Nephron (organoid): ENCODE data around the gene HYPK.

Experiments
- H3K27ac Mint-ChIP-seq, 3 experiments: 2 replicates each; pipeline ENCODE4 v1.8.0; 2020; ENCODE audit warnings: mixed read lengths in 3 of 3, mild to moderate bottlenecking in 2 of 3, moderate library complexity in 1 of 3
- H3K27me3 Mint-ChIP-seq: 2 replicates; pipeline ENCODE4 v1.8.0; 2021; ENCODE audit warnings: low read depth, mild to moderate bottlenecking, moderate library complexity, mixed read lengths
- H3K36me3 Mint-ChIP-seq: 2 replicates; pipeline ENCODE4 v1.8.0; 2020; ENCODE audit warnings: low read depth, mixed read lengths
- H3K4me1 Mint-ChIP-seq: 2 replicates; pipeline ENCODE4 v1.8.0; 2020; ENCODE audit warnings: mixed read lengths
- H3K4me3 Mint-ChIP-seq, 3 experiments: 2 replicates each; pipeline ENCODE4 v1.8.0; 2020; ENCODE audit warnings: mild to moderate bottlenecking in 3 of 3, mixed read lengths in 3 of 3, moderate library complexity in 2 of 3
- H3K9me3 Mint-ChIP-seq: 2 replicates; pipeline ENCODE4 v1.8.0; 2020; ENCODE audit warnings: mixed read lengths
- CTCF ChIP-seq, 3 experiments: fragments of 200-600 bp; sonication (generic); IDR thresholded peaks; one replicate each; pipeline ENCODE4 v1.5.0; 2021; ENCODE audit warnings: antibody characterized with exemption in 3 of 3; ENCODE audit not compliant: unreplicated experiment in 3 of 3

HYPK gene

GRCh38 chr15:43771816-43772215, 28.6 kb upstream of the HYPK start:
- peaks cover 54% of the 10 kb centered on the region for H3K36me3 Mint-ChIP-seq
- H3K9me3 Mint-ChIP-seq = no peaks in the 10 kb centered on the region
- H3K27me3 Mint-ChIP-seq = peaks cover 5% of the 10 kb centered on the region
- no peak overlapping the region for H3K27ac Mint-ChIP-seq
- TF ChIP-seq CTCF (IDR thresholded peaks at IDR 0.05; ENCODE audit: unreplicated experiment in 3 of 3) = no peak
- no peaks in the 10 kb centered on the region for H3K4me1 Mint-ChIP-seq
- no peak overlapping the region for H3K4me3 Mint-ChIP-seq

- H3K9me3 Mint-ChIP-seq = no peaks in the 10 kb centered on the region
- H3K27me3 Mint-ChIP-seq = peaks cover 5% of the 10 kb centered on the region
- H3K36me3 Mint-ChIP-seq = peaks cover 51% of the 10 kb centered on the region
- H3K4me3 Mint-ChIP-seq = no peak overlapping the region
- H3K27ac Mint-ChIP-seq = no peak overlapping the region
- H3K4me1 Mint-ChIP-seq = peaks cover 4% of the 10 kb centered on the region
- TF ChIP-seq CTCF (IDR thresholded peaks at IDR 0.05; ENCODE audit: unreplicated experiment in 3 of 3) = no peak
Measured at GRCh38 chr15:43772624-43773023, 27.8 kb upstream of the HYPK start.

GRCh38 chr15:43774062-43774461, 26.3 kb upstream of the HYPK start:
- peaks cover 38% of the 10 kb centered on the region for H3K36me3 Mint-ChIP-seq
- H3K4me1 Mint-ChIP-seq = peaks cover 4% of the 10 kb centered on the region
- H3K4me3 Mint-ChIP-seq = peak overlapping the region in 1 of 3 experiments; percentile 15
- TF ChIP-seq CTCF (IDR thresholded peaks at IDR 0.05; ENCODE audit: unreplicated experiment in 3 of 3) = no peak
- peaks cover 3% of the 10 kb centered on the region for H3K9me3 Mint-ChIP-seq
- H3K27me3 Mint-ChIP-seq = peaks cover 5% of the 10 kb centered on the region
- no peak overlapping the region for H3K27ac Mint-ChIP-seq

- H3K4me3 Mint-ChIP-seq = peak overlapping the region; percentile 85 to 90 (median 89)
- H3K9me3 Mint-ChIP-seq = peaks cover 3% of the 10 kb centered on the region
- H3K36me3 Mint-ChIP-seq = peaks cover 24% of the 10 kb centered on the region
- peak overlapping the region in 1 of 3 experiments; percentile 11 for H3K27ac Mint-ChIP-seq
- peaks cover 5% of the 10 kb centered on the region for H3K27me3 Mint-ChIP-seq
- peaks cover 4% of the 10 kb centered on the region for H3K4me1 Mint-ChIP-seq
- TF ChIP-seq CTCF (IDR thresholded peaks at IDR 0.05; ENCODE audit: unreplicated experiment in 3 of 3) = peak; percentile 20 to 30 (median 25)
Measured at GRCh38 chr15:43775411-43775965, 24.9 kb upstream of the HYPK start.

GRCh38 chr15:43776101-43776717, 24.2 kb upstream of the HYPK start:
- H3K4me3 Mint-ChIP-seq = peak overlapping the region; percentile 85 to 90 (median 89)
- TF ChIP-seq CTCF (IDR thresholded peaks at IDR 0.05; ENCODE audit: unreplicated experiment in 3 of 3) = no peak
- peaks cover 4% of the 10 kb centered on the region for H3K4me1 Mint-ChIP-seq
- H3K27ac Mint-ChIP-seq = no peak overlapping the region
- peaks cover 3% of the 10 kb centered on the region for H3K9me3 Mint-ChIP-seq
- H3K27me3 Mint-ChIP-seq = peaks cover 5% of the 10 kb centered on the region
- peaks cover 17% of the 10 kb centered on the region for H3K36me3 Mint-ChIP-seq
